B cell (primary cell): ENCODE measurements around the gene CHST15. TPM values are rescaled to one million over a fixed set of nuclear protein-coding genes. Genes with fewer than 3 reads are reported as not detected.

Source experiments
- ATAC-seq: fragments of 200-7000 bp; cut with Tn5 transposase; one replicate; pipeline ENCODE4 v1.10.0; 2021; ENCODE audit warnings: low read depth, mild to moderate bottlenecking, moderate number of reproducible peaks, moderate library complexity
- CTCF ChIA-PET: fragments of 350-600 bp; sonication (Branson Sonifier 250); formaldehyde crosslinking; loops from one replicate; lab custom pipeline; 2021; ENCODE audit warnings: antibody characterized with exemption, inconsistent platforms; lab: Charles Lee
- POLR2A ChIA-PET: fragments of 350-600 bp; sonication (Branson Sonifier 250); formaldehyde crosslinking; loops from one replicate; lab custom pipeline; 2021; ENCODE audit warnings: antibody characterized with exemption; lab: Charles Lee
- DNase-seq: peaks from one replicate; pipeline ENCODE4 v3.0.0; 2013
- H2AFZ ChIP-seq: 2 replicates; pipeline ENCODE4 v1.6.1; 2012; ENCODE audit warnings: mild to moderate bottlenecking, low read depth, low read length; ENCODE audit not compliant: insufficient read depth, poor library complexity, severe bottlenecking
- H3K27ac ChIP-seq, 2 donors: 1 replicate in 1 of 2; 2 replicates in 1 of 2; pipeline ENCODE4 v1.5.1; 2012 to 2013; ENCODE audit warnings: low read length in 2 of 2, mild to moderate bottlenecking in 2 of 2, moderate library complexity in 1 of 2
- H3K27me3 ChIP-seq, 4 experiments: fragments of 200-600 bp in 1 of 4; sonication (generic) in 1 of 4; replicated peaks in 1 of 4; 1 replicate in 2 of 4; 2 replicates in 2 of 4; pipeline versions ENCODE4 v1.6.1 to v1.7.0; 2013 to 2016; ENCODE audit warnings: low read length in 3 of 4, mild to moderate bottlenecking in 2 of 4, mixed read lengths in 1 of 4, moderate library complexity in 1 of 4; ENCODE audit not compliant: insufficient read depth in 4 of 4, control insufficient read depth in 3 of 4; ENCODE audit errors: control extremely low read depth in 1 of 4
- H3K36me3 ChIP-seq, 2 experiments: replicated peaks in 1 of 2; 1 replicate in 1 of 2; 2 replicates in 1 of 2; pipeline versions ENCODE4 v1.6.1 to v1.7.1; 2013; ENCODE audit warnings: low read length in 1 of 2; ENCODE audit not compliant: insufficient read depth in 2 of 2, control insufficient read depth in 1 of 2; ENCODE audit errors: control extremely low read depth in 1 of 2, extremely low read depth in 1 of 2
- H3K4me1 ChIP-seq, 2 donors: fragments of 200-600 bp in 1 of 2; sonication (generic) in 1 of 2; 1 replicate in 1 of 2; 2 replicates in 1 of 2; pipeline versions ENCODE4 v1.5.1 to v1.6.1; 2013 to 2017; ENCODE audit warnings: low read length in 2 of 2; ENCODE audit not compliant: control insufficient read depth in 2 of 2, insufficient read depth in 2 of 2
- H3K4me2 ChIP-seq: replicated peaks from 2 replicates; pipeline ENCODE3; 2012; ENCODE audit warnings: mild to moderate bottlenecking, low read depth, low read length; ENCODE audit not compliant: poor library complexity, severe bottlenecking
- H3K4me3 ChIP-seq, 5 experiments: fragments of 200-600 bp in 1 of 5; sonication (generic) in 1 of 5; 1 replicate in 3 of 5; 2 replicates in 2 of 5; pipeline versions ENCODE4 v1.5.1 to v1.7.0; 2011 to 2016; ENCODE audit warnings: low read length in 4 of 5, mild to moderate bottlenecking in 4 of 5, low read depth in 2 of 5, control low read depth in 1 of 5, moderate library complexity in 1 of 5; ENCODE audit not compliant: insufficient read depth in 1 of 5; ENCODE audit errors: control extremely low read depth in 1 of 5, extremely low read depth in 1 of 5
- H3K79me2 ChIP-seq: fragments of 200-600 bp; sonication (generic); one replicate; pipeline ENCODE4 v1.6.0; 2016; ENCODE audit warnings: low read length; ENCODE audit not compliant: control insufficient read depth, insufficient read depth
- H3K9ac ChIP-seq: fragments of 200-600 bp; sonication (generic); 2 replicates; pipeline ENCODE4 v1.6.1; 2017; ENCODE audit warnings: mild to moderate bottlenecking, low read length, moderate library complexity
- H3K9me3 ChIP-seq, 3 donors: one replicate each; pipeline versions ENCODE4 v1.6.1 to v1.7.1; 2013; ENCODE audit warnings: low read length in 2 of 3; ENCODE audit not compliant: control insufficient read depth in 2 of 3, insufficient read depth in 1 of 3; ENCODE audit errors: control extremely low read depth in 1 of 3
- H4K20me1 ChIP-seq: 2 replicates; pipeline ENCODE4 v1.6.0; 2012; ENCODE audit warnings: mild to moderate bottlenecking, low read length; ENCODE audit not compliant: insufficient read depth, control insufficient read depth, poor library complexity, severe bottlenecking
- H3K27ac Mint-ChIP-seq: one replicate; pipeline ENCODE4 v1.8.0; 2021; ENCODE audit warnings: mixed read lengths
- H3K27me3 Mint-ChIP-seq: one replicate; pipeline ENCODE4 v1.8.0; 2021; ENCODE audit warnings: mixed read lengths
- H3K4me1 Mint-ChIP-seq: one replicate; pipeline ENCODE4 v1.8.0; 2021; ENCODE audit warnings: mixed read lengths
- H3K4me3 Mint-ChIP-seq: one replicate; pipeline ENCODE4 v1.8.0; 2021; ENCODE audit warnings: mixed read lengths
- H3K9me3 Mint-ChIP-seq: one replicate; pipeline ENCODE4 v1.8.0; 2022; ENCODE audit warnings: mixed read lengths; ENCODE audit not compliant: insufficient read depth
- CTCF ChIP-seq: fragments of 200-600 bp; IDR thresholded peaks from one replicate; pipeline ENCODE4 v1.8.0; 2022; ENCODE audit warnings: antibody characterized with exemption, mild to moderate bottlenecking
- EZH2 ChIP-seq: IDR thresholded peaks from 2 replicates; pipeline ENCODE4 v1.6.1; 2012; ENCODE audit warnings: borderline replicate concordance, low read depth, mild to moderate bottlenecking, moderate library complexity, low read length; ENCODE audit not compliant: insufficient read depth, poor library complexity, severe bottlenecking
- WGBS: methylation state at CpG from one replicate; pipeline ENCODE4 v1.1.5; 2013; ENCODE audit warnings: missing lambda C conversion rate; ENCODE audit not compliant: insufficient coverage; 5-methylcytosine and 5-hydroxymethylcytosine counted together
- intact Hi-C: fragments of 100-400 bp; cut with micrococcal nuclease; formaldehyde crosslinking; loops from one replicate; pipeline ENCODE4 v1.10.0; 2022
- polyA plus RNA-seq: library from polyadenylated mRNA; depleted of rRNA; stranded (reverse); fragments of >200 nt; gene quantifications from 2 replicates; pipeline ENCODE4 v1.2.3, GENCODE V29; 2012
- total RNA-seq, 2 donors: library from RNA; stranded (reverse); fragments of 120-200 nt in 1 of 2; gene quantifications; 1 replicate in 1 of 2; 2 replicates in 1 of 2; pipeline versions ENCODE4 v1.2.3 to v1.2.4, GENCODE V29; 2013 to 2022

Gene CHST15
- total and polyA plus RNA-seq, 2 donors (not counting 1 experiment from before 2014, with no cell fraction given) = 17.9 to 75.4 TPM

GRCh38 chr10:123965973-123966895, 127.2 kb downstream of the CHST15 start:
- CTCF ChIA-PET = interaction anchor here (1.7 kb wide), 1 partner anchor 384 kb away, joined by 10 read pairs; no protein-coding TSS in a partner anchor
- 46% methylated on average over 2 of the region's 13 CpGs for WGBS
- H3K9me3 Mint-ChIP-seq = no peaks in the 10 kb centered on the region
- DNase-seq (no peak), ATAC-seq (no peak)
- no peaks in the 10 kb centered on the region for H4K20me1 ChIP-seq
- TF ChIP-seq EZH2 = no peak
- TF ChIP-seq CTCF = no peak
- H3K27ac Mint-ChIP-seq = no peak overlapping the region
- H3K4me1 ChIP-seq = peaks cover 3 to 5% of the 10 kb centered on the region in 2 donors
- intact Hi-C loops = no loop called here
- H3K79me2 ChIP-seq = no peaks in the 10 kb centered on the region
- H3K9ac ChIP-seq = no peak overlapping the region
- H3K27me3 Mint-ChIP-seq = peaks cover 82% of the 10 kb centered on the region
- H3K9me3 ChIP-seq = no peaks in the 10 kb centered on the region
- no peak overlapping the region for H3K27ac ChIP-seq
- H2AFZ ChIP-seq = no peak overlapping the region
- no peak overlapping the region for H3K4me3 Mint-ChIP-seq
- no peak overlapping the region for H3K4me3 ChIP-seq
- no peak overlapping the region for H3K4me2 ChIP-seq
- POLR2A ChIA-PET = no interaction called here
- H3K4me1 Mint-ChIP-seq = no peaks in the 10 kb centered on the region
- H3K36me3 ChIP-seq = no peaks in the 10 kb centered on the region
- peaks cover 0 to 60% (median 31%) of the 10 kb centered on the region in 4 experiments for H3K27me3 ChIP-seq

GRCh38 chr10:123964953-123965352, 128.4 kb downstream of the CHST15 start:
- Histone ChIP-seq H3K27ac (no peak overlapping the region), H3K27me3 (peaks cover 0 to 49% (median 27%) of the 10 kb centered on the region in 4 experiments), H3K9ac (no peak overlapping the region), H3K79me2 (no peaks in the 10 kb centered on the region), H3K4me3 (no peak overlapping the region), H2AFZ (no peak overlapping the region), H3K9me3 (peaks cover 0 to 3% (median 0%) of the 10 kb centered on the region in 3 donors), H4K20me1 (no peaks in the 10 kb centered on the region), H3K4me1 (peaks cover 0 to 3% of the 10 kb centered on the region in 2 donors), H3K4me2 (no peak overlapping the region), H3K36me3 (no peaks in the 10 kb centered on the region)
- WGBS = 89% methylated on average over 3 of the region's 3 CpGs
- intact Hi-C loops = no loop called here
- CTCF ChIA-PET = interaction anchor here (1.4 kb wide), 2 partner anchors 13 to 424 kb away, joined by 3 read pairs; no protein-coding TSS in a partner anchor
- H3K27me3 Mint-ChIP-seq = peaks cover 77% of the 10 kb centered on the region
- H3K4me3 Mint-ChIP-seq = no peak overlapping the region
- POLR2A ChIA-PET = no interaction called here
- H3K27ac Mint-ChIP-seq = no peak overlapping the region
- no peak for TF ChIP-seq EZH2
- TF ChIP-seq CTCF = no peak
- no peaks in the 10 kb centered on the region for H3K9me3 Mint-ChIP-seq
- DNase-seq (no peak), ATAC-seq (no peak)
- no peaks in the 10 kb centered on the region for H3K4me1 Mint-ChIP-seq
